ENCODE results near the gene ESRRA. TPM values are rescaled to one million over a fixed set of nuclear protein-coding genes. Genes with fewer than 3 reads are reported as not detected.
"Not testable (repeated sequence)": the region's sequence is repeated elsewhere in the genome, so short reads cannot be mapped to it uniquely, and the experiment has no call there.

ESRRA gene
- total and polyA plus RNA-seq, 10 of the 15 experiments (the other 5 are each of a cell fraction or from before 2014, with no cell fraction given): 0.32 to 48.9 (median 12.6) TPM

GRCh38 chr11:64323373-64323772, 18.0 kb downstream of the ESRRA start:
- TF ChIP-seq FOS (IDR thresholded peaks at IDR 0.05; ENCODE audit: borderline replicate concordance, extremely low read depth, insufficient read length): no peak
- TF ChIP-seq GABPA (IDR thresholded peaks at IDR 0.05; ENCODE audit: low read depth): no peak
- no peak for TF ChIP-seq NR2F1 (conservative IDR thresholded peaks at IDR 0.05)
- no peak for TF ChIP-seq POU2F2 (IDR thresholded peaks at IDR 0.05; ENCODE audit: borderline replicate concordance, low read depth, low read length)
- TF ChIP-seq RBBP5 (conservative IDR thresholded peaks at IDR 0.05): no peak
- no peak for TF ChIP-seq SMAD1 (IDR thresholded peaks at IDR 0.05; ENCODE audit: low read depth, partially characterized antibody)
- TF ChIP-seq, protein P1, sequence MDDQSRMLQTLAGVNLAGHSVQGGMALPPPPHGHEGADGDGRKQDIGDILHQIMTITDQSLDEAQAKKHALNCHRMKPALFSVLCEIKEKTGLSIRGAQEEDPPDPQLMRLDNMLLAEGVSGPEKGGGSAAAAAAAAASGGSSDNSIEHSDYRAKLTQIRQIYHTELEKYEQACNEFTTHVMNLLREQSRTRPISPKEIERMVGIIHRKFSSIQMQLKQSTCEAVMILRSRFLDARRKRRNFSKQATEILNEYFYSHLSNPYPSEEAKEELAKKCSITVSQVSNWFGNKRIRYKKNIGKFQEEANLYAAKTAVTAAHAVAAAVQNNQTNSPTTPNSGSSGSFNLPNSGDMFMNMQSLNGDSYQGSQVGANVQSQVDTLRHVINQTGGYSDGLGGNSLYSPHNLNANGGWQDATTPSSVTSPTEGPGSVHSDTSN (IDR thresholded peaks at IDR 0.05; ENCODE audit: insufficient replicate concordance, low read depth, low read length): no peak
- TF ChIP-seq EED (IDR thresholded peaks at IDR 0.05; ENCODE audit: low read depth): no peak
- TF ChIP-seq IKZF1 (conservative IDR thresholded peaks at IDR 0.05): no peak
- TF ChIP-seq SIX5 (IDR thresholded peaks at IDR 0.05; ENCODE audit: low read depth, low read length, severe bottlenecking): no peak
- no peak for TF ChIP-seq ZBED1 (IDR thresholded peaks at IDR 0.05; ENCODE audit: borderline replicate concordance)
- TF ChIP-seq SP1 (IDR thresholded peaks at IDR 0.05; ENCODE audit: low read depth, low read length): no peak
- no peak for TF ChIP-seq PKNOX1 (IDR thresholded peaks at IDR 0.05)
- H3K79me2 ChIP-seq (ENCODE audit: control insufficient read depth, insufficient read depth, low read length): peaks cover 13% of the 10 kb centered on the region
- H3K27me3 ChIP-seq (replicated peaks in 1 of 2; ENCODE audit: control insufficient read depth in 2 of 2, insufficient read depth in 2 of 2, low read length in 1 of 2): no peaks in the 10 kb centered on the region
- no peak for ATAC-seq
- H3K4me3 ChIP-seq: no peak overlapping the region
- no peak overlapping the region for H3K4me2 ChIP-seq (ENCODE audit: control insufficient read depth, insufficient read depth)
- ChIA-PET RAD21 (ENCODE audit: unreplicated experiment) (interaction anchor here (0.6 to 2.0 kb wide), 3 partner anchors 8 to 12 kb away, joined by 4 to 6 read pairs (median 4); no protein-coding TSS in a partner anchor), POLR2A (interaction anchor here (0.6 to 1.4 kb wide), 4 partner anchors 8 to 1620 kb away, joined by 3 to 6 read pairs (median 3); no protein-coding TSS in a partner anchor), CTCF (interaction anchor here (0.7 to 3.6 kb wide), 5 partner anchors 9 to 459 kb away, joined by 3 to 19 read pairs (median 5); no protein-coding TSS in a partner anchor), SMC1A (ENCODE audit: uncharacterized antibody, unreplicated experiment) (no interaction called here)
- DNase-seq (ENCODE audit: low read depth, low spot score): no peak
- intact Hi-C loops (cut with micrococcal nuclease; ENCODE audit: unreplicated experiment): no loop called here
- no peak overlapping the region for H3K9ac ChIP-seq (ENCODE audit: control insufficient read depth, insufficient read depth, low read length)
- BruUV-seq (replicated peaks): no TSS peak
- no peak overlapping the region for H3K27ac ChIP-seq (ENCODE audit: control insufficient read depth, insufficient read depth)
- no peak for FAIRE-seq
- H3K9me3 ChIP-seq (replicated peaks; ENCODE audit: control insufficient read depth, insufficient read depth, low read length): no peaks in the 10 kb centered on the region; the same call in 2 of the 3 replicates
- WGBS (ENCODE audit: insufficient coverage, insufficient replicate concordance, low lambda C conversion rate, missing lambda C conversion rate): 63% methylated on average over 5 of the region's 5 CpGs
- in situ Hi-C loops (cut with MboI): no loop called here
- H3K4me1 ChIP-seq (ENCODE audit: control insufficient read depth, insufficient read depth, low read length): peaks cover 4% of the 10 kb centered on the region; the same call in 1 of the 2 replicates
- no peak overlapping the region for H2AFZ ChIP-seq (ENCODE audit: control insufficient read depth, low read depth, low read length)
- H4K20me1 ChIP-seq (ENCODE audit: control insufficient read depth, insufficient read depth): no peaks in the 10 kb centered on the region
- H3K36me3 ChIP-seq (ENCODE audit: control insufficient read depth in 2 of 2, insufficient read depth in 2 of 2, low read length in 1 of 2): peaks cover 0 to 2% of the 10 kb centered on the region in 2 experiments; a peak in 2 of 4 replicates

DNA sequence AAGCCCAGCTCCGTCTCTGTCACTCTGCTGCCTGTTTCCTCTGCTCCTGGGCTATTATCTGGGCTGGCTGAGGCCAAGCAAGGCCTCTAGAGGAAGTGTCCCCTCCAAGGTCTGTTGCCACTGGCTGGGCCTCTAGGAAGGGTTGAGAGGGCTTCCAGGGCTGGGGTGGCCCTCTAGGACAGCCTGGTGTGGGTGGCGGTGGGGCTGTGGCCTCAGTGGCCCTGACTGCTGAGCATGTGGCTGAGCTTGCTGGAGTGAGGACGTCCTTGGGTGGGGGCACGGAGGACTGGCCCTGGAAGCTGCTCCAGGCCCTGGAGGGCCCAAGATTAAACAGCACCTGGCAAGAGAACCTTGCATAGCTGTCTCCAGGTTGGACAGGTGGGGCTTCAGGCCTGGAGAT, 18.7 kb downstream of the ESRRA start:
- CTCF ChIA-PET: interaction anchor here (0.7 to 3.6 kb wide), 5 partner anchors 8 to 458 kb away, joined by 3 to 19 read pairs (median 5); no protein-coding TSS in a partner anchor
- FAIRE-seq: not testable (repeated sequence)

More for the DNA sequence above, 18.7 kb downstream of the ESRRA start:
- in situ Hi-C loops (cut with MboI); H3K27me3 ChIP-seq (replicated peaks in 1 of 2; ENCODE audit: control insufficient read depth in 2 of 2, insufficient read depth in 2 of 2, low read length in 1 of 2); H2AFZ ChIP-seq (ENCODE audit: control insufficient read depth, low read depth, low read length); H3K9me3 ChIP-seq (replicated peaks; ENCODE audit: control insufficient read depth, insufficient read depth, low read length); H4K20me1 ChIP-seq (ENCODE audit: control insufficient read depth, insufficient read depth); H3K4me3 ChIP-seq; H3K79me2 ChIP-seq (ENCODE audit: control insufficient read depth, insufficient read depth, low read length); DNase-seq (ENCODE audit: low read depth, low spot score); H3K9ac ChIP-seq (ENCODE audit: control insufficient read depth, insufficient read depth, low read length); SMC1A ChIA-PET (ENCODE audit: uncharacterized antibody, unreplicated experiment); H3K4me1 ChIP-seq (ENCODE audit: control insufficient read depth, insufficient read depth, low read length); H3K36me3 ChIP-seq (ENCODE audit: control insufficient read depth in 2 of 2, insufficient read depth in 2 of 2, low read length in 1 of 2); H3K4me2 ChIP-seq (ENCODE audit: control insufficient read depth, insufficient read depth); intact Hi-C loops (cut with micrococcal nuclease; ENCODE audit: unreplicated experiment); BruUV-seq (replicated peaks); H3K27ac ChIP-seq (ENCODE audit: control insufficient read depth, insufficient read depth): not testable (repeated sequence)
- peak; percentile 14; the same call in 1 of the 3 replicates for ATAC-seq
- POLR2A ChIA-PET: interaction anchor here (0.6 to 1.0 kb wide), 4 partner anchors 8 to 1621 kb away, joined by 3 to 6 read pairs (median 4); no protein-coding TSS in a partner anchor
- RAD21 ChIA-PET (ENCODE audit: unreplicated experiment): interaction anchor here (0.8 to 2.0 kb wide), 2 partner anchors 8 to 11 kb away, joined by 4 to 6 read pairs; no protein-coding TSS in a partner anchor
- WGBS (ENCODE audit: insufficient coverage, insufficient replicate concordance, low lambda C conversion rate, missing lambda C conversion rate): 89% methylated on average over 4 of the region's 4 CpGs
